Endothelial cell (in vitro differentiated cells): ENCODE data around the gene SMIM7. TPM values are rescaled to one million over a fixed set of nuclear protein-coding genes. Genes with fewer than 3 reads are reported as not detected.

Experiments used
- DNase-seq: peaks from one replicate; pipeline ENCODE4 v3.0.0; 2021; ENCODE audit warnings: low spot score
- H3K27ac Mint-ChIP-seq: one replicate; pipeline ENCODE4 v1.8.0; 2021; ENCODE audit warnings: mixed read lengths, inconsistent platforms; ENCODE audit not compliant: unreplicated experiment
- H3K27me3 Mint-ChIP-seq: one replicate; pipeline ENCODE4 v1.8.0; 2021; ENCODE audit warnings: mild to moderate bottlenecking, moderate library complexity, mixed read lengths, inconsistent platforms; ENCODE audit not compliant: unreplicated experiment
- H3K36me3 Mint-ChIP-seq: one replicate; pipeline ENCODE4 v1.8.0; 2021; ENCODE audit warnings: mild to moderate bottlenecking, low read depth, mixed read lengths, inconsistent platforms; ENCODE audit not compliant: unreplicated experiment
- H3K4me1 Mint-ChIP-seq: one replicate; pipeline ENCODE4 v1.8.0; 2021; ENCODE audit warnings: mild to moderate bottlenecking, mixed read lengths, inconsistent platforms; ENCODE audit not compliant: unreplicated experiment
- H3K4me3 Mint-ChIP-seq: one replicate; pipeline ENCODE4 v1.8.0; 2021; ENCODE audit warnings: mild to moderate bottlenecking, mixed read lengths, inconsistent platforms; ENCODE audit not compliant: unreplicated experiment
- H3K9me3 Mint-ChIP-seq: one replicate; pipeline ENCODE4 v1.8.0; 2021; ENCODE audit warnings: mixed read lengths, inconsistent platforms; ENCODE audit not compliant: unreplicated experiment
- total RNA-seq: library from RNA; stranded (reverse); fragmentation: NEBNext Ultra II Directional; extraction: Animal tissue kit (Norgen Biotek cat#: 25700); gene quantifications from one replicate; pipeline ENCODE4 v1.2.1, GENCODE V29; 2021; ENCODE audit not compliant: unreplicated experiment
- TF ChIP-seq, protein P1 (sequence below): fragments of 200-600 bp; sonication (generic); IDR thresholded peaks from one replicate; pipeline ENCODE4 v1.5.0; 2021; ENCODE audit warnings: antibody characterized with exemption; ENCODE audit not compliant: unreplicated experiment

The SMIM7 gene
- total RNA-seq, 1 donor from 2014 or later = 53.2 TPM

GRCh38 chr19:16596399-16596798 is 63.5 kb downstream of the SMIM7 start:
- H3K27me3 Mint-ChIP-seq = peaks cover 7% of the 10 kb centered on the region
- peaks cover 45% of the 10 kb centered on the region for H3K4me1 Mint-ChIP-seq
- H3K4me3 Mint-ChIP-seq = no peak overlapping the region
- no peak for DNase-seq
- no peak overlapping the region for H3K27ac Mint-ChIP-seq
- TF ChIP-seq, protein P1, sequence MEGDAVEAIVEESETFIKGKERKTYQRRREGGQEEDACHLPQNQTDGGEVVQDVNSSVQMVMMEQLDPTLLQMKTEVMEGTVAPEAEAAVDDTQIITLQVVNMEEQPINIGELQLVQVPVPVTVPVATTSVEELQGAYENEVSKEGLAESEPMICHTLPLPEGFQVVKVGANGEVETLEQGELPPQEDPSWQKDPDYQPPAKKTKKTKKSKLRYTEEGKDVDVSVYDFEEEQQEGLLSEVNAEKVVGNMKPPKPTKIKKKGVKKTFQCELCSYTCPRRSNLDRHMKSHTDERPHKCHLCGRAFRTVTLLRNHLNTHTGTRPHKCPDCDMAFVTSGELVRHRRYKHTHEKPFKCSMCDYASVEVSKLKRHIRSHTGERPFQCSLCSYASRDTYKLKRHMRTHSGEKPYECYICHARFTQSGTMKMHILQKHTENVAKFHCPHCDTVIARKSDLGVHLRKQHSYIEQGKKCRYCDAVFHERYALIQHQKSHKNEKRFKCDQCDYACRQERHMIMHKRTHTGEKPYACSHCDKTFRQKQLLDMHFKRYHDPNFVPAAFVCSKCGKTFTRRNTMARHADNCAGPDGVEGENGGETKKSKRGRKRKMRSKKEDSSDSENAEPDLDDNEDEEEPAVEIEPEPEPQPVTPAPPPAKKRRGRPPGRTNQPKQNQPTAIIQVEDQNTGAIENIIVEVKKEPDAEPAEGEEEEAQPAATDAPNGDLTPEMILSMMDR = no peak
- H3K36me3 Mint-ChIP-seq = peaks cover 3% of the 10 kb centered on the region
- H3K9me3 Mint-ChIP-seq = no peaks in the 10 kb centered on the region

Other genes with a start within 250 kb of the SMIM7 start
- gene EPS15L1, start 188.2 kb downstream of the SMIM7 start, total RNA-seq = 34.5 TPM
- not detected for gene CALR3, start 164.0 kb downstream of the SMIM7 start, total RNA-seq
- gene C19orf44, start 163.8 kb downstream of the SMIM7 start, total RNA-seq = 3.7 TPM
- 66.5 TPM for gene CHERP, start 117.7 kb downstream of the SMIM7 start, total RNA-seq
- 29.7 TPM for gene SLC35E1, start 87.7 kb downstream of the SMIM7 start, total RNA-seq
- 13.3 TPM for gene MED26, start 31.9 kb downstream of the SMIM7 start, total RNA-seq
- 0.36 TPM for gene TMEM38A, start 995 bp upstream of the SMIM7 start, total RNA-seq
- not detected for gene NWD1, start 59.7 kb upstream of the SMIM7 start, total RNA-seq
- gene SIN3B, start 169.3 kb upstream of the SMIM7 start, total RNA-seq = 84.8 TPM
- gene F2RL3, start 228.9 kb upstream of the SMIM7 start, total RNA-seq = 0.92 TPM